Hepatocyte (in vitro differentiated cells): ENCODE data around the gene MUC2. TPM values are rescaled to one million over a fixed set of nuclear protein-coding genes. Genes with fewer than 3 reads are reported as not detected.

Source experiments
- DNase-seq: peaks from one replicate; pipeline ENCODE4 v3.0.0-alpha.2; 2016; ENCODE audit warnings: low spot score
- H2AFZ ChIP-seq: fragments of 200-600 bp; sonication (generic); 2 replicates; pipeline ENCODE4 v1.6.0; 2016; ENCODE audit warnings: antibody characterized with exemption, mild to moderate bottlenecking
- H3K27ac ChIP-seq: fragments of 200-600 bp; sonication (generic); 2 replicates; pipeline ENCODE4 v1.5.1; 2016; ENCODE audit warnings: mild to moderate bottlenecking
- H3K27me3 ChIP-seq: fragments of 200-600 bp; sonication (generic); 2 replicates; pipeline ENCODE4 v1.6.1; 2016
- H3K36me3 ChIP-seq: fragments of 200-600 bp; sonication (generic); replicated peaks from 2 replicates; pipeline ENCODE4 v1.5.1; 2016; ENCODE audit warnings: low read depth; ENCODE audit not compliant: insufficient read depth
- H3K4me1 ChIP-seq: fragments of 200-600 bp; sonication (generic); 2 replicates; pipeline ENCODE4 v1.5.1; 2016; ENCODE audit warnings: mild to moderate bottlenecking, moderate library complexity; ENCODE audit not compliant: insufficient read depth
- H3K4me2 ChIP-seq: fragments of 200-600 bp; sonication (generic); 2 replicates; pipeline ENCODE4 v1.6.0; 2016
- H3K4me3 ChIP-seq: fragments of 200-600 bp; sonication (generic); 2 replicates; pipeline ENCODE4 v1.5.1; 2016; ENCODE audit warnings: mild to moderate bottlenecking
- H3K79me2 ChIP-seq: fragments of 200-600 bp; sonication (generic); 2 replicates; pipeline ENCODE4 v1.6.0; 2017; ENCODE audit warnings: mild to moderate bottlenecking
- H3K9me2 ChIP-seq: fragments of 200-600 bp; sonication (generic); replicated peaks from 2 replicates; pipeline ENCODE4 v1.6.0; 2017; ENCODE audit warnings: mild to moderate bottlenecking; ENCODE audit not compliant: insufficient read depth
- H3K9me3 ChIP-seq: fragments of 200-600 bp; sonication (generic); 2 replicates; pipeline ENCODE4 v1.5.1; 2016; ENCODE audit warnings: low read depth, mild to moderate bottlenecking
- H4K20me1 ChIP-seq: fragments of 200-600 bp; sonication (generic); 2 replicates; pipeline ENCODE4 v1.6.0; 2016; ENCODE audit warnings: mild to moderate bottlenecking; ENCODE audit not compliant: insufficient read depth, poor library complexity, severe bottlenecking
- CTCF ChIP-seq: fragments of 200-600 bp; sonication (generic); IDR thresholded peaks from 2 replicates; pipeline ENCODE4 v1.5.1; 2016; ENCODE audit warnings: antibody characterized with exemption, mild to moderate bottlenecking; ENCODE audit not compliant: poor library complexity
- EZH2 ChIP-seq: fragments of 200-600 bp; sonication (generic); IDR thresholded peaks from 2 replicates; pipeline ENCODE4 v1.6.1; 2016; ENCODE audit warnings: antibody characterized with exemption, mild to moderate bottlenecking, borderline replicate concordance
- EZH2phosphoT487 ChIP-seq: fragments of 200-600 bp; sonication (generic); IDR thresholded peaks from one replicate; pipeline ENCODE4 v1.6.1; 2018; ENCODE audit warnings: antibody characterized with exemption, mild to moderate bottlenecking, low read depth, moderate library complexity; ENCODE audit not compliant: unreplicated experiment, severe bottlenecking
- WGBS: methylation state at CpG from one replicate; pipeline ENCODE4 v1.1.6; 2016; ENCODE audit warnings: low lambda C conversion rate; ENCODE audit errors: missing lambda C conversion rate; 5-methylcytosine and 5-hydroxymethylcytosine counted together
- polyA plus RNA-seq: library from polyadenylated mRNA; unstranded; fragments of >200 nt; fragmentation: Nextera tagmentation; extraction: Ambion mirVana; gene quantifications from 2 replicates; pipeline ENCODE4 v1.2.1, GENCODE V29; 2016
- total RNA-seq: library from RNA; depleted of rRNA; stranded (reverse); fragments of >200 nt; gene quantifications from 2 replicates; pipeline ENCODE4 v1.2.3, GENCODE V29; 2014

MUC2 gene
- total and polyA plus RNA-seq, 2 experiments from 2014 or later: 0.77 to 6.7 TPM

- no peak overlapping the region for H3K4me2 ChIP-seq
- H3K27me3 ChIP-seq: no peaks in the 10 kb centered on the region
- H2AFZ ChIP-seq: no peak overlapping the region
- 89% methylated on average over 42 of the region's 49 CpGs for WGBS
- no peak for DNase-seq
- H3K4me1 ChIP-seq: no peaks in the 10 kb centered on the region
- no peaks in the 10 kb centered on the region for H3K9me3 ChIP-seq
- no peak overlapping the region for H3K4me3 ChIP-seq
- H3K36me3 ChIP-seq: no peaks in the 10 kb centered on the region
- H4K20me1 ChIP-seq: no peaks in the 10 kb centered on the region
- H3K9me2 ChIP-seq: no peaks in the 10 kb centered on the region
- no peak overlapping the region for H3K27ac ChIP-seq
- TF ChIP-seq EZH2phosphoT487 (no peak), CTCF (no peak), EZH2 (no peak)
- H3K79me2 ChIP-seq: no peaks in the 10 kb centered on the region
Measured at GRCh38 chr11:1084561-1085439, 10.1 kb downstream of the MUC2 start.

GRCh38 chr11:1085440-1086170 lies 10.9 kb downstream of the MUC2 start:
- WGBS: 91% methylated on average over 17 of the region's 26 CpGs
- Histone ChIP-seq H3K27ac (no peak overlapping the region), H3K9me3 (no peaks in the 10 kb centered on the region), H3K4me2 (no peak overlapping the region), H3K27me3 (no peaks in the 10 kb centered on the region), H3K4me3 (no peak overlapping the region), H3K4me1 (no peaks in the 10 kb centered on the region), H3K79me2 (no peaks in the 10 kb centered on the region), H4K20me1 (no peaks in the 10 kb centered on the region), H3K36me3 (no peaks in the 10 kb centered on the region), H3K9me2 (no peaks in the 10 kb centered on the region), H2AFZ (no peak overlapping the region)
- no peak for DNase-seq
- no peak for TF ChIP-seq EZH2phosphoT487
- TF ChIP-seq CTCF: no peak
- no peak for TF ChIP-seq EZH2

GRCh38 chr11:1086171-1087102 lies 11.8 kb downstream of the MUC2 start:
- WGBS: 87% methylated on average over 30 of the region's 31 CpGs
- H3K9me3 ChIP-seq: no peaks in the 10 kb centered on the region
- no peak for TF ChIP-seq EZH2phosphoT487
- H3K9me2 ChIP-seq: no peaks in the 10 kb centered on the region
- DNase-seq: no peak
- H3K4me3 ChIP-seq: no peak overlapping the region
- H3K27me3 ChIP-seq: no peaks in the 10 kb centered on the region
- H3K36me3 ChIP-seq: no peaks in the 10 kb centered on the region
- H3K4me1 ChIP-seq: no peaks in the 10 kb centered on the region
- no peaks in the 10 kb centered on the region for H3K79me2 ChIP-seq
- H2AFZ ChIP-seq: no peak overlapping the region
- no peaks in the 10 kb centered on the region for H4K20me1 ChIP-seq
- H3K27ac ChIP-seq: no peak overlapping the region
- no peak overlapping the region for H3K4me2 ChIP-seq
